NCI-H345 (cell line): ENCODE data around the gene GALNT6.
"Not testable (repeated sequence)": the region's sequence is repeated elsewhere in the genome, so short reads cannot be mapped to it uniquely, and the experiment has no call there.

Source experiments
- DNase-seq: peaks from one replicate; lab custom pipeline; 2025; lab: John Stamatoyannopoulos, UW

The GALNT6 gene

GRCh38 chr12:51322452-51322851 is 68.8 kb downstream of the GALNT6 start:
- no peak for DNase-seq

DNA sequence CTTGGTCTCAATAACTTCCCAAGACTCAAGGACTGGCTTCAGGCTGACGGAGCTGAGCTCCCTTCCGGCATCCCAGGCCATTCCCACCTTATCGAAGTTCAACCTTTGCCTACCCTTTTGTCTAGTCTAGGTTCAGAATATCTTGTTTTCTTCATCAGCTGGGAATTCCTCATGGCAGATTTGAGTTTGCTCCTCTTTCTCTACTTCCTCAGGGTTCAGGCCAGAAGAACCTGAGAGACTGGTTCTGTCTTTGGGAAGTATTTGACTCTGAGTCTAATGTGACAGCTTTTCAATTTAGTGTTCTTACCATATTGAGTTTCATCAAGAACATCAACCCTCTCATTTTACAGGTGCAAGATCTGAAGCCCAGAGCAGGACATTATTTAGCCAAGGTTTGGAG is 69.3 kb downstream of the GALNT6 start:
- DNase-seq = no peak

DNA sequence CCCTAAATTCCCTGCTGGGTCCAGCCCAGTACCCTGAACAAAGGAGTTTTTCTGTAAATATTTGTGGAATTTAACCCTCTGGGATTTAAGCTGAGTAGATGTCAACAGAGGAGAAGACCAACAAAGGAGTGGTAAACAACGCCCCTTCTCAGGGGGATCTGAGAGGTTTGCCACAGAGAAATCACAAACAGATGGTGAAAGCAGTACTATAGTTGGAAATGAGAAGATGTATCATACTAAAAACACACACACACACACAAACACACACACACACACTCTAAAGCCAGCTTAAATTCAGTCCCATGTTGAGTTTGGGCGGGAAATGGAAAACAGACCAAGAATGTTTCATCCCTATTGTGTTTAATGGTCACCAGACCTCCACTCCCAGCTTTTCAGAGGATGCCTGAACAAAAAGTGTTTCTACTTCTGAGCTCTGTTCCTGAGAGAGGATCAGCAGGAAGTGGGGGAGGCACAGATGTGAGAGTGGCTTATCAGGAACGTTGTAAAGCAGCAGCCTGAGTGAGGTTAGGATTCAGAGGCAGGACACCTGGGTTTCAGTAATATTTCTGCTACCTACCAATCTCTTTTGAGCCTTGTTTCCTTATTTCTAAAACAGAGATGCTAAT is 70.4 kb downstream of the GALNT6 start:
- DNase-seq = peak; percentile 69

- peak; percentile 34 for DNase-seq
Measured at GRCh38 chr12:51320311-51320694, 70.9 kb downstream of the GALNT6 start.

DNA sequence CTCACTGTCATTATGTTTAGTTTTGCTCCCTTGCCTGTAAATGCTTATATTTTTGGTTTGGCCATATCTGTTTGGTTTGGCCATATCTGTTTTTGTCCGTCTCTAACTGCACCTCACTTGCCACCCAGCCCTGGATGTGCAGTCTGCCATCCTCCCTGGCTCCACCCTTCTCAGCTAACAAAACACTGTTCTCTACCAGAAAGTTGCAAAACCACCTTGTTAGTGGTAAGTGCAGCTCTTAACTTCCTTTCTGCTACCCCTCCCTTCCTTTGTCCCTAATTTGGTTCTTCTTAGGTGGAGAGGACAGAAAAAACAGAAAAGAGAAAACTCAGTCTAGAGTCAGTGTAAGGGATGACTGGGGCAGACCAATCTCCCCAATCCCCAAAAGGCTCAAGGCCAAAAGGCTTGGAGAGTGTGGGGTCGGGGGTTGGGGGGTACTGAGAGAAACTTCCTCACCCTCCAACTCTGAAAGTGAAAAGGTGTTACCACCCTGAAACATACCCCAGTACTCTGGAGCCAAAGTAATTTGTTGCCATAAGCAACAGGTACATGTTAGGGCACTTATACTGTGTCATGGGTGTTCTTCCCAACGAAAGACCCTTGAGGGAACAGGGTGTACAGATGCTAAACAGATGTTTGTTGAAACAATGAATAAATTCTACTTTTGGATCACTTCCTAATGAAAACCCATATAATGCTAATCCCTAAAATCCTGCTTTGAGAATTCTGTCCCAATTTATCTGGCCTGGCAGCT is 72.2 kb downstream of the GALNT6 start:
- no peak for DNase-seq

- DNase-seq = not testable (repeated sequence)
Measured at GRCh38 chr12:51318057-51318806, 73.0 kb downstream of the GALNT6 start.

- DNase-seq = no peak
Measured at GRCh38 chr12:51311389-51311788, 79.8 kb downstream of the GALNT6 start.

DNA sequence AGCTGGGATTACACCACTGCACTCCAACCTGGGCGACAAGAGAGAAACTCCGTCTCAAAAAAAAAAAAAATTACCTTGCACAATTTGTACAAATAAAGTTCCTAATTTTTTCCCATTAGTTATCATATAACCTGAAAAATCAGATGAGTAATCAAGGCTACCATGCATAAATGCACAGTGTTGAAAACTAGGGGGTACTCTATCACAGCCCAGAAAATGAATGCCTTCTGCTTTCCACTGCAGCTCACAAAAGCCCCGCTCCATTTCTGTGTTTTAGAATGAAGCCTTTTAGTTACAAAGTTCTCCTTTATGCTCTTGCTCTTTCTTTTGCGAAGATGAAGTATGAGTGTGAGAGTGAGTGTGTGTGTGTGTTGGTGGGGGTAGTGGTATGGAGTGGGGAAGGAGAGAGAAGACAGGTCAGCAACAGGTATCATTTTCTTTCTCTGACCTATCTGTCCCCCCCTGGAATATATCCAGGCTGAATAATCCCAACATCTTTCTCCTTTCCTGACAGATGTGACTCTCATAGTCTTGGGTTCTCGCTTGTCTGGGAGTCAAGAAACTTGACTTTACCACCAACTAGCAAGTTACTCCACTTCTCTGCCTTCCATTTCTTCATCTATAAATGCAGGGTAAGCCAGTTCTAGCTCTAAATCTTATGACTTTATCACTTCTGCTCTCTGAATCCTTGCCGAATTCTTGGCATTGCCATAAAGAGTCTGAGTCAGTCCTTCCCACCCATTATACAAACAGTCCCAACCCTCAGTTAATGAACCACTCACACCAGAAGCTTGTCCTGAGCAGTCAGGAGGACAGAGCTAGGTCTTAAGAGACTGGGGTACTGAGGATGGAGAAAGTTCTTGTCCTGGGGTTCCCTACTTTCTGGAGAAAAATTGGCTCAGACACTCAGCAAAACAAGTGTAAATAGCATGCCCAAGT is 83.3 kb downstream of the GALNT6 start:
- DNase-seq = no peak

DNA sequence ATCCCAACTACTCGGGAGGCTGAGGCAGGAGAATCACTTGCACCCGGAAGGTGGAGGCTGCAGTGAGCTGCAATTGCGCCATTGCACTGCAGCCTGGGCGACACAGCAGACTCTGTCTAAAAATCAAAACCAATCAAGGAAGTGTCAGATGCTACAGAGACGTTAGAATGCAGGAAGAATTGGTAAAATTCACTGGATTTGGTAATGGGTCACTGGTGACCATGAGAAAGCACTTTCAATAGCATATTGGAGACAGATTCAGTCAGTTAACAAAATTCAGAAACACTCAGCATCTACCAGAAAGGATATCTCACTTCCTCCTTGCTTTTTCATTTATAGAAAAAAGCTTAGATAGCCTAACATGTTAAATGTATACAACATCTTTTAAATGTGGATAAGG is 84.7 kb downstream of the GALNT6 start:
- no peak for DNase-seq
